HG02763 (cell line): ENCODE results near the gene TRNAU1AP.
A peak's percentile ranks its signal among the peaks of the same experiment; 100 is the strongest.
"Not testable (repeated sequence)": the region's sequence is repeated elsewhere in the genome, so short reads cannot be mapped to it uniquely, and the experiment has no call there.

Experiments
- ATAC-seq: cut with Tn5 transposase; IDR thresholded peaks from one replicate; pipeline ENCODE4 v1.9.1; 2021; ENCODE audit warnings: mild to moderate bottlenecking, moderate library complexity; ENCODE audit not compliant: unreplicated experiment

The TRNAU1AP gene

DNA sequence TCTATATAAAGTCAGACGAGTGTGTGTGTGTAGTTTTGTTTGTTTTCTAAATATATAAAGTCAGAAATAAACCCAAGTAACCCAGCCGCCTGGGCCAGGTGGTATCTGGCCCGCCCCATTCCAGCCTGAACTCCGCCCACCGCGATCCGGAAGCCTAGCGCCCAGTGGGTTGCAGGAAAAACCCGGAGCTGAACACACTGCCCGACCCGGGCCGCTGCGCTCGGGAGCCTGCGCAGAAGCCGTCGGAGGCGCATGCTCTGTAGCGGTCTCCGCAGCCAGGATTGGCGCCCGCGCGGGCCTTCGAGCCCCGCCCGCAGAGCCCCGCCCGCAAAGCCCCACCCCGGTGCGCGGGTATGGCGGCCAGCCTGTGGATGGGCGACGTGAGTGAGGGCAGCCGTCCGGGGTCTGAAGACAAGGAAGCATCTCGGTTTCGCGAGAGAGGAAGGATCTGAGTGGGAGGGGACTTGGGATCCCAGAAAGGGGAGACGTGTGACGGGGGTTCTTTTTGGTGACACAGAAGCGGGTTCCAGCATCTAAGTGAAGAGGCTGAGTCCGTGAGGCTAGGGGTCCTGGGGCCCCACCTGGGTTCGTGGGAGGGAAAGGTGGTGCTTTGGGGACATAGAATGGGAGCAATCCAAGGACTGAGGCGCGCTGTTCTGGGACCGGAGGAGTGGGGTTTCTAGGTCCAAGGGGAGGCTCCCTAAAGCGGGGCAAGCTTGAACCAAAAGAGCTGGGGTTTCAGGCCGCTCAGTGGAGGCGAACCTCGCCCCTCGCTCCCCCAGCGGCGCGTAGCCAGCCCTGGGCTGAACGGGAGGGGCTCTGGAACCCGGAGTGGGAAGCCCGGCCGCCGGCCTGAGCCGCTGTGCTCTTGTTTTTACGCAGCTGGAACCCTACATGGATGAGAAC is at the start of gene TRNAU1AP:
Gene TRNAU1AP (plus strand): TSS at position 328 of the 906 bp plus-strand sequence. CDS start 26 bp downstream, at position 354.
- peak; percentile 93 for ATAC-seq

DNA sequence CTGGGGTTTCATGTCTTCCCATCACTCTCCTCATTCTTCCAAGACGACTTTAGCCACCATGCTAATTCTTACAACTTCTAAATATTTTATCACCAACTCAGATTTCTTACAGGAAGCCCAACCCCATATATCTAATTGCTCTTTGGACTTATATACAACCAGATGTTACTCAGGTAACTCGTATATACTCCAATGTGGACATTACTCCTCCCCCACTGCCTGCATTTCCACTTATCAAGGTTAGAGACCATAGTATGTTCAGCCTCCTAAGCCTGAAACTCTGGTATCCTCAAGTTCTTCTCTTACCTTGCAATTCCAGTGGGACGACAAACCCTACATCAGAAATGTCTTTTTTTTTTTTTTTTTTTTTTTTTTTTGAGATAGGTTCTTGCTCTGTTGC is 49.8 kb upstream of the TRNAU1AP start:
- no peak for ATAC-seq

DNA sequence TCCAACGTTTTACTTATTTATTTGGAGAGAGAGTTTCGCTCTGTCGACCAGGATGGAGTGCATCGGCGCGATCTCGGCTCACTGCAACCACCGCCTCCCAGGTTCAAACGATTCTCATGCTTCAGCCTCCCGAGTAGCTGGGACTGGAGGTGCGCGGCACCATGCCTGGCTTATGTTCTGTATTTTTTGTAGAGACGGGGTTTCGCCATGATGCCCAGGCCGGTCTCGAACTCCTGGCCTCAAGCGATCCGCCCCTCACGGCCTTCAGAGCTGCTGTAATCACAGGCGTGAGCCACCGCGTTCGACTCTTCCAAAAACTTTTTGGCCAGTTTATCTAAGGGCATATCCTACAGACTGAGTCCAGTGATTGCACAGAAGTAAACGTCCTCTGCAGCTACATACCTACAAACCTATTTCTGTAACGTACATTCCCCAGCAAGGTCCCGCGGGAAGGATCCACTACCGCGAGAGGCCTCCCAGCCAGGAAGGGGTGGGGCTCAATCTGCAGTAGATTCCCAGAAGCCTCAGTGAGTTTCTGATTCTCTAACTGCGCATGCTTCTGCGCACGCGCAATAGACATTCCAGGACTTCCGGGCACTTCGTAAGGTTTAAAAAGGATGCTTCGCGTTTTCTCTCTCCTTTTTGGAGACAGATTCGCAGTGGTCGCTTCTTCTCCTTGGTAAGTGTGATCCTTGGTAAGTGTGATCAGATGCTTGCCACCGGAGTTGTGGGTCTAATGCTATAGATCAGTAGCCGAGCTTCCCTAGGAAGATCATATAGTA is 47.3 kb upstream of the TRNAU1AP start, which contains the start of gene RCC1:
Gene RCC1 (plus strand): TSS at position 638 of the 782 bp plus-strand sequence. CDS start 23,824 bp downstream, outside the sequence.
- ATAC-seq, result peak; percentile 83

DNA sequence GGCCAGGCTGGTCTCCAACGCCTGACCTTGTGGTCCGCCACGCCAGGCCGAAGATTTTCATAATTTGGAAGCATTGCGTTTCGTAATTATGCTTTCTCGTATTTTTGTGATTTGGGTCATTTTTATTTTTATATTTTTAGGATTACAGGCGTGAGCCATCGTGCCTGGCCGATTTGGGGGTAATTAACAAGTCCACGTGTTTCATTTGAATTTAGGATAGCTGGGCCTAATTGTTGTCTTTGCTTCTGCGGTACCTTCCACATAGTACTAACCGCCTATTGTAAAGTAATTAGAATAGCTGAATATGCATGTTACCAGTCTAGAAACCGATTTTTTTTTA is 46.0 kb upstream of the TRNAU1AP start:
- ATAC-seq, result no peak

DNA sequence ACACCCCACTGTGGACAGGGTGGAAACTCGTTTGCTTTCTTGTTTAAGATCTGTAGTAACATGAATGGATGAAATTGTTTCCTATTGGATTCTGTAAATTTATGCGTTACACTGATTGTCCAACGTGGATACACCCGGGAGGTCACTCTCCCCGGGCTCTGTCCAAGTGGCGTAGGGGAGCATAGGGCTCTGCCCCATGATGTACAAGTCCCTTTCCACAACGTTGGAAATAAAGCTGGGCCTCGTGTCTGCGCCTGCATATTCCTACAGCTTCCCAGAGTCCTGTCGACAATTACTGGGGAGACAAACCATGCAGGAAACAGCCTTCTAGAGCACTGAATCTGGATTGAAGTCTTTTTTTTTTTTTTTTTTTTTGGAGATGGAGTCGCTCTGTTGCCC is 45.6 kb upstream of the TRNAU1AP start:
- ATAC-seq, result no peak

DNA sequence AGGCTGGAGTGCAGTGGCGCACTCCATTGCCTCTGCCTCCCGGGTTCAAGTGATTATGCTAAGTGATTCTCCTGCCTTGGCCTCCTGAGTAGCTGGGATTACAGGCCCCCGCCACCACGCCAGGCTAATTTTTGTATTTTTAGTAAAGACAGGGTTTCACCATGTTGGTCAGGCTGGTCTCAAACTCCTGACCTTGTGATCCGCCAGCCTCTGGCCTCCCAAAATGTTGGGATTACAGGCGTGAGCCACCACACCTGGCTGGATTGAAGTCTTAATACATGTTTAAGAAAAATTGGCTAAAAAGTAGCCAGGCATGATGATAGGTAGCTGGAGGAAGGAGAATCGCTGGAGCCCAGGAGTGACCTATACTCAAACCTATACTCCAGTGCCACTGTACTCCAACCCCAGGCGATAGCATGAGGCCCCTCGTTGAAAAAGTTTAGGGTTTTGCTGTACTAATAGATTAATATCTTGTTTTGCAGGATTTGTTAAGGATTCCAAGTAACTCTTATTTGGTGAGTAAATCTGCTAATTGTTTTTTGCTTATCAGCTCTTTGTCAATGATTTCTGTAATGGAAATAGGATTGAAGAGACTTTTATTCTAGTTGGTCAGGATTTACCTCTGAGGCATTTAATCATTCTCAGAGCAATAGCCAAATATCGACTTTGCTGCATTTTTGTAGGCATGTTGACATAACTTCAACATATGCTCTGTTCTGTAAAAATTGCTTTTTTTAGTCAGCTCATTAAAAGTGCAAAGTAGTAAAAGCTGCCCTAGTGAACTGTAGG is 45.0 kb upstream of the TRNAU1AP start:
- ATAC-seq, result no peak

DNA sequence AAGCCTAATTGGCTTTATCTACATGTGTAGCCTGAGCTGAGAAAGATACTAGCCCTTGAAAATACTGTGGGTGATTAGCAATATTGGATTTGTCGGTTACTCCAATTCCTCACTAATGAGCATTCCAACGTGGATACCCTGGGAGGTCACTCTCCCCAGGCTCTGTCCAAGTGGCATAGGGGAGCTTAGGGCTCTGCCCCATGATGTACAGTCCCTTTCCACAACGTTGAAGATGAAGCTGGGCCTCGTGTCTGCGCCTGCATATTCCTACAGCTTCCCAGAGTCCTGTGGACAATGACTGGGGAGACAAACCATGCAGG is 44.5 kb upstream of the TRNAU1AP start:
- no peak for ATAC-seq

DNA sequence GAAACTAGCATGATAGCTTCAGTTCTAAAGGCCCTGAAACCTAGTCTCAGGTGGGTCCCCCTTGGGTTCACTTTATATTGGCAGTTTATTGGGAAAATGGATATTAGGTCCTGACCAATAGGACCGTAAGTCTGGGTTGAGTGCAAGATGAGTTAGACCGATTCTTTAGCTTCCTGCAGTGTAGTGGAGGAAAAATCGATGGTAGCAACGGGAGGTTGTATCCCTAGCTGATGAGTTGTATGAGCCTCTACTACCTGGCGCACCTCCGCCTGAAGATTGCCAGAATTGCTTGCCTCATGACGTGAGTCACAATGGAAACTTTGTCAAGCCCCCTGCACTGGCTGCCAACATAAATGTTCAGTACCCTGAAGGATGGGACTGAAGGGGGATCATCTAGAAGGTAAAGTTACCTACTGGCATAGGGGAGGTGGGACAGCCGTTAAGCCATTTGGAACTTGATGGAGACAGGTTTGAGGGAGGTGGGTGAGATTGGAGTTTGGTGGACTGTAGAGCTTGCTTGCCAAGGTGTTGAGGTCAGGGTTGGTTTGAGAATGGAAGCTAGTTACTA is 43.1 kb upstream of the TRNAU1AP start:
- no peak for ATAC-seq

DNA sequence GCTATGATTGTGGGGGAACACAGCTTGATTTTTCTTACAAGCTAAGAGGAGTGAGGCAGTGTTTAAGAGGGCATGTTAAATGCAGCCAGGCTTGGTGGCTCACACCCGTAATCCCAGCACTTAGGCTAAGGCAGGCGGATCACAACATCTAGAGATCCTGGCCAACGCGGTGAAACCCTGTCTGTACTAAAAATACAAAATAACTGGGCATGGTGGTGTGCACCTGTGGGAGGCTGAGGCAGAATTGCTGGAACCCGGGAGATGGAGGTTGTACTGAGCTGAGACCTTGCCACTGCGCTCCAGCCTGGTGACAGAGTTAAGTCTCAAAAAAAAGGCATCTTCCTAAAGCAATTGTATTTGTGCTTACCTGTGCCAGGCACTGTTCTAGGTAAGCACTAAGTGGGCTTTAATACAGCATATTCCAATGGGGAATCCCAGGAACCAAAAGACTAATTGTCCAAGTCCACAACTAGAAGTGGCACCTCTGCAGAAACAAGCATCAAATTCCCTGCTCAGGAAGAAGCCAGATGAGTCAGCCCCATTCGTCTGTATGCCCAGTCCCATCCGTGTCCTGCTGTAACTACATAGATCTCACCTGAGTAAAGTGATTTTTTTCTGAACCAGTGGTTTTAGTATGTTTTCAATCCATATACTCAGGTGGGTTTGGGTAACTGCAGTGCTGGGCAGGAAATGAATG is 42.5 kb upstream of the TRNAU1AP start:
- no peak for ATAC-seq

DNA sequence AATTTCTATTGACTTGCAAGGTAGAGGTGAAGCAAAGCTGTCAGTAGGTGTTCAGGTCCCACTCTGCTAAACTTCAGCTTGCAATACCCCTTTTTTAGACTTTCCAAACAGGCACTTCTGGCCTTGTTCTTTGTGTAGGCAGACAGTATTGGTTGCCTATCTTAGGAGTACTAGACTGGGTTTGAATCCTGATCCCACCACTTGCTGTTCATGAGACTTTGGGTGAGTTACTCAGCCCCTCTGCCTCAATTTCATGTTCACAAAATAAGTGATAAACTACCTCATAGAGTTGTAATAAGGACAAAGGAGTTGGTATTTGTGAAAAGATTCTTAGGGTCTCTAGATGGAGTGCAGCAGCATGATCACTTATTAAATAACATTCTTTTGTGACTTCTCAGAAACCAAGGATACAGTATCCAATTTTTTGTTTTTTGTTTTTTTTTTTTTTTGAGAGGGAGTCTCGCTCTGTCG is 41.9 kb upstream of the TRNAU1AP start:
- ATAC-seq, result no peak

DNA sequence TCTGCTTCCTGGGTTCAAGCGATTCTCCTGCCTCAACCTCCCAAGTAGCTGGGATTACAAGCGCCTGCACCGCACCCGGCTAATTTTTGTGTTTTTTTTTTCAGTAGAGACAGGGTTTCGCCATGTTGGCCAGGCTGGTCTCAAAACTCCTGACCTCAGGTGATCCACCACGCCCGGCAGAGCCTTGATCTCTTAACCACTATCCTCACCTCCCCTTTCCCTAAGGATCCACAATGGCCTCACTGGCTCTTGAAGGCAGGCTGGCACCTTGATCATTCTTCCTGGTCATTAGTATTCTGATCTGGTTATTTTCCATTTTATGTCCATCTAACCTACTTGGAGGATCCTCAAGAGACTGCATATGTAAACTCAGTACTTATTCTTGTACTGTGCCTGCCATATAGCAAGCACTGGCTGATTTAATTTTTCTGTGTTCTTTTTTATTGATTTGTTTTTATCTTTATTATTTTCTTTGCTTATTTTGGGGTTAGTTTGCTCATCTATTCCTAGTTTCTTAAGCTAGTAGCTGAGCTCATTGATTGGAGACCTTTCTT is 40.8 kb upstream of the TRNAU1AP start:
- no peak for ATAC-seq

DNA sequence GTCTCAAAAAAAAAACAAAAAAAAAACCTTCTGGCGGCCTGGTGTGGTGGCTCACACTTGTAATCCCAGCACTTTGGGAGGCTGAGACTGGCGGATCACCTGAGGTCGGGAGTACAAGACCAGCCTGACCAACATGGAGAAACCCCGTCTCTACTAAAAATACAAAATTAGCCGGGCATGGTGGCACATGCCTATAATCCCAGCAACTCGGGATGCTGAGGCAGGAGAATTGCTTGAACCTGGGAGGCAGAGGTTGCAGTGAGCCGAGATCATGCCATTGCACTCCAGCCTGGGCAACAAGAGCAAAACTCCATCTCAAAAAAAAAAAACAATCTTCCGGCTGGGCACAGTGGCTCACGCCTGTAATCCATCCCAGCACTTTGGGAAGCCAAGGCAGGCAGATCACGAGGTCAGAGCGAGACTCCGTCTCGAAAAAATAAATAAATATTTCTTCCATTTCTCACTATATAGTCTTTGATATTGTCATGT is 38.4 kb upstream of the TRNAU1AP start:
- not testable (repeated sequence) for ATAC-seq

DNA sequence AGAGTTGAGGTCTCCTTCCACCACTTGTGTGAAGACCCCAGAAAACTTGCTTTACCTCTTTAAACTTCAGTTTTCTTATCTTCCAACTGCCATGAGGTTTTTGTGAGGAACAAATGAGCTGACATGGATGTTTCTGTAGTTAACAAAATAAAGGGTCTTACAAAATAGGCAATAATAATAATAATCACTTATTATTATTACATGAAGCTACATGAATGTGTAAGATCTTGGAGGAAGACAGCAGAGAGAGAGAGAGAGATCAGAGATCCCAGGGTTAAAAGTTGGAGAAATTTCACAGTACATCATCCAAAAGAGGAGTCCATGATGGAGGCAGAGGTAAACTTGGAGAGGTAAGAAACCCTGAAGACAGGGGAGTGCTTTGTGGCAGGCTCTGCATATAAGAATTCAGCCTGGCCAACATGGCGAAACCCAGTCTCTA is 36.3 kb upstream of the TRNAU1AP start:
- ATAC-seq, result no peak

DNA sequence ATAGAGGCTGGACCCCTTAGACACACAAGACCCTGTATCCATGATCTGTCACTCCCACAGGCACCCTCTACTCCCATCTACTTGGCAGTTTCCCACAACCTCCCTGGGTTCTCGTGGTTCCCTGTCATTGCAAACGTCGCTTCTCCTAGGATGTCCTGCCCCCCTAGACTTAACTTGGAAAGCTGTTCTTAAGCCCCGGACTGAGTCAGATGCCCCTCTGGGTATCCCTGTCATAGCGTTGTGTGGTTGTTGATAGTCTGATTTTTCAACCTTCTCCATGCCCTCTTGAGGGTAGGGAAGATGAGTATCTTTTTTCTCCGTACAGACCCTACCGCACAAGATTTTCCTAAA is 35.3 kb upstream of the TRNAU1AP start:
- no peak for ATAC-seq

DNA sequence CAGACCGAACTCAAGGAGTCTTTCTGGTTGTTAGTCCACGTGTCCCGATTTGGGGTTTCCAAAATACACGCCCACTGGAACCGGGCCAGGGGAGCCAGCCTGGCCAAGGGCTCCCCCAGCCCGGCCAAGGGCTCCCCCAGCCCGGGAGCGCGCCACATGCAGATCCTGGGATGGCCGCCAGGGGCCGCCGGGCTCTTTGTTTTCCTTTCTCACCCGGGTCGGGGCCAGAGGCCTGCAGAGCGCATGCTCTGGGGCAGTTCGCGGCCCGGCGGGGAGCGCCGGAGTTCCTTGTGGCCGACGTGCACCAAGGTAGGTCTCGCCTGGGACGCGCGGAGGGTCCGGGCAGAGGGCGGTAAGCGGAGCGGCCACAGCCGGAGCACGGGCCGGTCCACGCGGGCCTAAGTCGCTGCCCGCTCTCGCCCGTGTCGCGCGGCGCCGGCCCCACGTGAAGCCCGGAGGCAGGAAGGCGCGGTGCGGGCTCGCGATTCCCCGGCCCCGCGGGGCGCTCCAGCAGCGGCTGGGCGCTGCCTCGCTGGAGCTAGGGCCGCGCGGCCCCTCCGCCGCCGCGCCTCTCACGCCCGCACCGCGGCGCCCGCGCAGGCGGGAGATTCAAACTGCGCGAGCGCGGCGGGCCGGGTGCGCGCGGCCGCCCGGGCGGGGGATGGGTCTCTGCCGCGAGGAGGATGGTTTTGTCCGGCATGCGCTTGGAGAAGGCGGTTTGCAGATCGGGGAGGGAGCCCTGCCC is 34.7 kb upstream of the TRNAU1AP start:
- peak; percentile 72 for ATAC-seq

DNA sequence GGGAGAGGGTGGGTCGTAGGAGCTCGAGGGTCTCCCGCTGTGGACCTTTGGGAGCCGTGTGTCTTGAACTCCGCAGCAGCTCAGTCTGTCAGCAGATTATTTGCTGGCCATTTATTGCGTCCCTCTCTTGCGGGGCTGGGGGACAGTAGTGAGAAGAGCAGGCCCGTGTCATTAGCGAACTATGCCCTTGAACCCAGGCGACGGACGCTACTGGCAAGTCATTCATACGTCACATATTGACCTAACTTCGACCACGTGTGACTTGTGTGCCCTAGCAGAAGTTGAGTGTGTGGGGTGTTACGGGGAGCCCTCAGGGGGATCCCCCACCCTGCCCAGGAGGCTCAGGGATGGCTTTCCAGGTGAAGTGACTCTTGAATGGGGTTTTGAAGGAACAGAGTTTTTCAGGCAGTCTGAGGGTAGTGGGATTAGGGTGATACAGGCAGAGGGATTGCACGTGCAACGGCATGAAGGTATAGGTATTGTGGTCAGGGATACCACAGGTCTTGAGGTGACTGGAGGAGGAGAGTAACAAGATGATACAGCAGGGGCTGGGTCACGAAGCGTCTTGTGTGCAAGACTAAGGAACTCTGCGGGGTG is 34.0 kb upstream of the TRNAU1AP start:
- peak; percentile 22 for ATAC-seq

DNA sequence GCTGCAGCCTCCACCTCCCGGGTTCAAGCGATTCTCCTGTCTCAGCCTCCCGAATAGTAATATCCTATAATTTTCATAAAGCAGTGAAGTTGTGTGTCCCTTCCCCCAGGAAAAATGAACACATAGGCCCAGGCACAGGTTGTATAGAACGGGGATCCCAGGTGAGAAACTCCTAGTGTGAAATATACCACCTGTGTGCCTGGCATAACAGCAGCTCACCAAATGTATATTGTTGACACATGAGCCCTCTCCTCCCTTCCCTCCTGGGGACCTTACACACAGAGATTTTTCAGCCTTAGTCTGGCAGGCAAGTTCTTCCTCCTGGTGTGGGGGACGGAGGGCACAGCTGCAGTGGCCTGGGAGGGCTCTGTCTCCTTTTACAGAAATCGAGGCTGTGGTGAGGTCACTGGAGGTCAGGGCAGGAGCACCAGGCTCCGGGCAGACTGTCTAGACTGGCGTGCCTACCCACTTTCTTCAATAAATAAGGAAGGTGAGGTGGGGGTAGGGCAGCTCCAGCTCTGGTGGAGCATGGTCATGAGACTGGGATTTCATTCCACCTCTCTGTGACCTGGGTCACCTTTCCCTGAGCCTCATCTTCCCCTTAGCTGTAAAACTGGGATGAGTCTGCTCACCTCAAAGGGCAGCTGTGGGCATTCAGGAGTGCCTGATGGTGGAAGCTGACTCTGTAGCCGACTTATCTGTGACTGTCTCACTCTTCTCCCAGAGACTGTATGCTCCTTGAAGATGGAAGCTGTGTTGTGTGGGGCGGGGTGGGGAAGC is 32.7 kb upstream of the TRNAU1AP start:
- ATAC-seq, result no peak

DNA sequence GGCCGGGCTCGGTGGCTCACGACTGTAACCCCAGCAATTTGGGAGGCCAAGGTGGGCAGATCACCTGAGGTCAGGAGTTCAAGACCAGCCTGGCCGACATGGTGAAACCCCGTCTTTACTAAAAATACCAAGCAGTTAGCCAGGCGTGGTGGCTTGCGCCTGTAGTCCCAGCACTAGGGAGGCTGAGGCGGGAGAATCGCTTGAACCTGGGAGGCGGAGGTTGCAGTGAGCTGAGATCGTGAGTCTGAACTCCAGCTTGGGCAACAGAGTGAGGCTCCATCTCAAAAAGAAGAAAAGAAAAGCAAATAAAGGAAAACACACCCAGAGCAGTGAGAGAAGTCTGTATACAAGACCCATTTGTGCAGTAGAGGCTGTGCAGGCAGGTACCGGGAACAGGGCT is 32.1 kb upstream of the TRNAU1AP start:
- not testable (repeated sequence) for ATAC-seq
